Lung (tissue), 12 donors: Measurements from ENCODE around the gene CNFN. TPM values are rescaled to one million over a fixed set of nuclear protein-coding genes. Genes with fewer than 3 reads are reported as not detected.

Experiments
- ATAC-seq: fragments of 200-7000 bp; cut with Tn5 transposase; one replicate; pipeline ENCODE4 v1.9.1; 2020; ENCODE audit warnings: moderate number of reproducible peaks; ENCODE audit not compliant: insufficient read depth, low FRiP score
- DNase-seq, 3 donors: peaks; one replicate each; pipeline ENCODE4 v3.0.0-alpha.2; 2013 to 2017
- H3K27ac ChIP-seq, 2 donors: one replicate each; pipeline ENCODE4 v1.5.1; 2013; ENCODE audit warnings: mild to moderate bottlenecking in 2 of 2, moderate library complexity in 2 of 2, control low read depth in 1 of 2, inconsistent platforms in 1 of 2, low read depth in 1 of 2, low read length in 1 of 2
- H3K27me3 ChIP-seq, 3 donors: one replicate each; pipeline ENCODE4 v1.5.1; 2013; ENCODE audit warnings: low read length in 2 of 3; ENCODE audit not compliant: control insufficient read depth in 3 of 3, insufficient read depth in 3 of 3
- H3K36me3 ChIP-seq, 4 donors: one replicate each; pipeline ENCODE4 v1.5.1; 2013; ENCODE audit warnings: low read length in 4 of 4, mild to moderate bottlenecking in 1 of 4, moderate library complexity in 1 of 4; ENCODE audit not compliant: control insufficient read depth in 4 of 4, insufficient read depth in 4 of 4
- H3K4me1 ChIP-seq, 5 donors: one replicate each; pipeline ENCODE4 v1.5.1; 2013; ENCODE audit warnings: low read length in 5 of 5, mild to moderate bottlenecking in 2 of 5, moderate library complexity in 1 of 5; ENCODE audit not compliant: control insufficient read depth in 5 of 5, insufficient read depth in 5 of 5
- H3K4me3 ChIP-seq: one replicate; pipeline ENCODE4 v1.5.1; 2013; ENCODE audit warnings: mild to moderate bottlenecking, control low read depth, moderate library complexity
- H3K9ac ChIP-seq, 2 donors: one replicate each; pipeline ENCODE4 v1.5.1; 2013; ENCODE audit warnings: low read length in 2 of 2, control low read depth in 1 of 2; ENCODE audit not compliant: insufficient read depth in 1 of 2
- H3K9me3 ChIP-seq, 4 donors: one replicate each; pipeline ENCODE4 v1.5.1; 2013; ENCODE audit warnings: low read length in 3 of 4, mild to moderate bottlenecking in 1 of 4, moderate library complexity in 1 of 4; ENCODE audit not compliant: control insufficient read depth in 4 of 4, insufficient read depth in 3 of 4
- CTCF ChIP-seq: IDR thresholded peaks from 2 replicates; pipeline ENCODE4 v1.5.1; 2012; ENCODE audit warnings: mild to moderate bottlenecking; ENCODE audit errors: control extremely low read depth, extremely low read depth
- WGBS, 2 donors: extraction: QIAGEN DNeasy Blood & Tissue Kit; methylation state at CpG; one replicate each; pipeline ENCODE4 v1.1.7; 2013; 5-methylcytosine and 5-hydroxymethylcytosine counted together
- polyA plus RNA-seq, 2 donors: library from polyadenylated mRNA; stranded (reverse); fragments of 200-250 nt; gene quantifications; one replicate each; pipeline ENCODE4 v1.2.1, GENCODE V29; 2013
- total RNA-seq, 2 donors: library from RNA; depleted of rRNA in 1 of 2; stranded (reverse); fragments of >200 nt in 1 of 2; gene quantifications; one replicate each; pipeline ENCODE4 v1.2.1, GENCODE V29; 2014 to 2021
- donor health status: control.
- donor health status: control.
- donor health status: Bipolar disorder and iron deficiency.
- donor health status: healthy.
- donor health status: DM: yes; HTN: yes; CAD: no.

The CNFN gene
- total and polyA plus RNA-seq, 4 donors, result 1.0 to 4.1 (median 2.2) TPM; not detected in 1

- Histone ChIP-seq H3K27ac (no peak overlapping the region), H3K9ac (no peak overlapping the region), H3K36me3 (peaks cover 3 to 19% (median 13%) of the 10 kb centered on the region in 4 donors), H3K4me3 (no peak overlapping the region), H3K4me1 (no peaks in the 10 kb centered on the region), H3K27me3 (no peaks in the 10 kb centered on the region), H3K9me3 (peaks cover 0 to 5% (median 0%) of the 10 kb centered on the region in 4 donors)
- 92 to 93% methylated on average over 13 of the region's 13 CpGs for WGBS, 2 donors
- no peak for TF ChIP-seq CTCF
- DNase-seq, result no peak
- no peak for ATAC-seq
Measured at GRCh38 chr19:42362891-42363440, 27.1 kb downstream of the CNFN start.

- H3K4me1 ChIP-seq, result no peaks in the 10 kb centered on the region
- H3K4me3 ChIP-seq, result no peak overlapping the region
- peaks cover 0 to 5% (median 0%) of the 10 kb centered on the region in 4 donors for H3K9me3 ChIP-seq
- no peak overlapping the region for H3K27ac ChIP-seq
- WGBS, 2 donors, result 97 to 98% methylated on average over 14 of the region's 14 CpGs
- no peak overlapping the region for H3K9ac ChIP-seq
- DNase-seq, result no peak
- ATAC-seq, result no peak
- no peak for TF ChIP-seq CTCF
- H3K27me3 ChIP-seq, result no peaks in the 10 kb centered on the region
- H3K36me3 ChIP-seq, result peaks cover 3 to 21% (median 17%) of the 10 kb centered on the region in 4 donors
Measured at GRCh38 chr19:42362342-42362741, 27.8 kb downstream of the CNFN start.

- 91 to 97% methylated on average over 7 of the region's 7 CpGs for whole genome bisulfite sequencing, 2 donors
Measured at GRCh38 chr19:42361545-42361910, 28.6 kb downstream of the CNFN start.

More at GRCh38 chr19:42361545-42361910, 28.6 kb downstream of the CNFN start:
- DNase-seq, result no peak
- Histone ChIP-seq H3K4me3 (no peak overlapping the region), H3K4me1 (no peaks in the 10 kb centered on the region), H3K36me3 (peaks cover 3 to 23% (median 21%) of the 10 kb centered on the region in 4 donors), H3K27ac (no peak overlapping the region), H3K9me3 (peaks cover 0 to 5% (median 0%) of the 10 kb centered on the region in 4 donors), H3K27me3 (no peaks in the 10 kb centered on the region), H3K9ac (no peak overlapping the region)
- no peak for ATAC-seq
- no peak for TF ChIP-seq CTCF
